DMS79 treated with DMSO at 0.1 percent for 48 hours (cell line): ENCODE results near the gene DCHS2.
A peak's percentile ranks its signal among the peaks of the same experiment; 100 is the strongest.

ENCODE experiments used
- DNase-seq: peaks from one replicate; lab custom pipeline; 2025; lab: John Stamatoyannopoulos, UW

The DCHS2 gene

DNA sequence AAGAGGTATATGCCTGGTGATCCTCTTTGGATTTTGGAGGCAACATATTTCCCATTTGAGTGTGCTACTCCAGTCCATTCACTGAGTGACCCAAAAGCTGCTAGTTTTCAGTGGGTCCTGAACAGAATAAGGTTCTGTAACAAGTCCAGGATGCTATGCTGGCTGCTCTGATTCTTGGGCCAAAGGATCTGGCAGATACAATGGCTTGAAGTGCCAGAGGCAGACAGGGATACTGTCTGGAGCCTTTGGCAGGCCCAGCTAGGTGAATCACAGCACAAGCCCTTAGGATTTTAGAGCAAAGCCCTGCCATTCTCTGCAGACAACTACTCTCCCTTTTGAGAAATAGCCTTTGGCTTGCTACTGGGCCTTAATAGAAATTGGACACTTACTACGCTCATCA, 40.6 kb downstream of the DCHS2 start:
- no peak for DNase-seq

DNA sequence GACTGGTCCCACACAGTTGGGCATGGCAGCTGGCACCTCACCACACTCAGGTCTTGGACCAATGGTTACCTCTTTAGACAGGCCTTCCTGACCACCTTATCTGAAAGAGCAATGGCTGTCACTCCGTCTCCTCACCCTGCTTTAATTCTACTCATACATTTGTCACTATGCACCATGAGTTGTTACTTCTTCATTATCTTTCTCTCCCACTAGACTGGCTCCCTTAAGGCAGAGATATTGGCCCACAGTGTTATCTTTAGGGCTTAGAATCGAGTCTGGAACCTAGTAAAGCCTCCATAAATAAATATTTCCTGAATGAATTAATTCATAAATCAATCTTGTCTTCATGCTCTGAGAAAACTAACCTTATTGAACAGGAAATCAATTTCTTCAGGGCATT, 46.6 kb downstream of the DCHS2 start:
- DNase-seq = no peak

DNA sequence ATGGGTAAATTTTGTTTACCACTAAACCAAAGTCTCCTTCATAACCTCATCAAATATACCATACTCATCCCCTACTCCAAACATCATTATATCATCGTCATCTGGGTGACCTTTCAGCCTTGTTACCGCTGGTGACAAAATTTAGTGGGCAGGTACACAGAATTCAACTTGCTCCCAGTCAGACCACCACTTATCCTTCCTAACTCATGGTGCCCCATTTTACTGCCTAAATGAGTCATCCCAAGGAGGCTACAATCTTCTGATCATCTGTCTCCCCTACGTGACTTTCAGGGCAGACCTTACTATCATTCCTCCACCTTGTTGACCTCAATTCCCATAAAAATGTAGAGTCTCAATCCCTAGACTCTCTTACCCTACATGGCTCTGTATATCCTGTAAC, 49.6 kb downstream of the DCHS2 start:
- DNase-seq = no peak

DNA sequence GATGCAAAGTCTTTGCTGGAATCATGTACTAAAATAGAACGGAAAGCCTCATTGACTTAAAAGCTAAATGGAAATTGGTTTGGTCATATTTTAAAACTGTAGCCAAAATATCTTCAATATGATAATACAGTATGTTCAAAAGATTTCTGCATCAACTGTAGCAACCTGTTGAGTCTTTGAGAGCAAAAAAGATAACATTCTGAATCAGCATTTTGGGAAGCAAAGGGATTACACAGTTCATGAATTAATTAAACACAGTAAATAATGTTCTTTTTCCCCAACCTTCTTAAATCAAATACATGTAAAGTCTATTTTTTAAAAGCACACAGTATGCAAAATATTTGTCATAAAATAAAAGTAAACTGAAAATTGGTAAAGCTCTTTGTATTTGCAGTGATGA, 50.5 kb downstream of the DCHS2 start:
- no peak for DNase-seq

DNA sequence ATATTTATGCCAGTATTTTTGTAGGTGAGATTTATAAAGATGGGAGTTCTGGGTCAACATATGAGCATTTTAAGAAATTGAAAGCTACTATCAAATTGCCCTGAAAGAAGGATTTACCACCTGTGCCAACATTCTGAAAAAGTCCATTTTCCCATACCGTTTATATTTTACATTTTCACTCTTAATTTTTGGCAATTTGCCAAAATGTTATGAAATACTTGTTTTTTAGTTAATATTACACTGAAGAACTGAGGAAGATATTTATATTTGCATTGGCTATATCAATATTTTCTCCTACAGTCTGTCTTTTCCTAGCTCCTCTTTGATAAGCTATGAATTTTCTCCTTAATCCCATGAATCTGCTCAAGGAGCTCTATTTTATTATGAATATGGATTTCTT, 52.4 kb downstream of the DCHS2 start:
- DNase-seq = no peak

DNA sequence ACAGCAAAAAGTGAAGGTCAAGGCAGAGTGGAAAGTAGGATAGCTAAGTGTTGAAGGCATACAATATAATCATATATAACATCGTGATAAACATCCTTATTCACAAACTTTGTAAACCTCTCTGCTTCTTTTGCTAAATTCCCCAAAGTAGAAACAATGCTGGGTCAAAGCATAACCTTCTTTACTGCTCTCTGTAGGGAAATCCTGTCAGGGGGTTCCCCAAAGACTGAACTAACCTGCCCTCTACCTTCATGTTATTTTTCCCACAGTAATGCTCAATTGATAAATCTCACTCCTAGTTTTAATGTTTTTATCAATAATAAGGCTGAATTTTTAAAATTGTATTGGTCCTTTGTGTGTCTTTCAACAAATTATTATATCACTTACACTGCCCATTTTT, 55.7 kb downstream of the DCHS2 start:
- DNase-seq = no peak

DNA sequence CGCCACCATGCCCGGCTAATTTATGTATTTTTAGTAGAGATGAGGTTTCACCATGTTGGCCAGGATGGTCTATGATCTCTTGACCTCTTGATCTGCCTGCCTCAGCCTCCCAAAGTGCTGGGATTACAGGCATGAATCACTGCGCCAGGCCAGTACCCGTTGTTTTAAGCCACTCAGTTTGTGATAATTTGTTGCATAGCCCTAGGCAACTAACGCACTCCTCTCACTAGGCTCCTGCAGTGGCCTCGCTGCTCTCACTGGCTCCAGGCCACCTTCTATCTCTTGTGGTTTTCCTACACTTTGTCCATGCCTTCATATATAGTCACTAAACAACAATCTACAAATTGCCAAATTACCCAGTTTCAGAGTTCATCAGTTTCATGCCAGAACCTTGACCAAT, 58.1 kb downstream of the DCHS2 start:
- DNase-seq = no peak

DNA sequence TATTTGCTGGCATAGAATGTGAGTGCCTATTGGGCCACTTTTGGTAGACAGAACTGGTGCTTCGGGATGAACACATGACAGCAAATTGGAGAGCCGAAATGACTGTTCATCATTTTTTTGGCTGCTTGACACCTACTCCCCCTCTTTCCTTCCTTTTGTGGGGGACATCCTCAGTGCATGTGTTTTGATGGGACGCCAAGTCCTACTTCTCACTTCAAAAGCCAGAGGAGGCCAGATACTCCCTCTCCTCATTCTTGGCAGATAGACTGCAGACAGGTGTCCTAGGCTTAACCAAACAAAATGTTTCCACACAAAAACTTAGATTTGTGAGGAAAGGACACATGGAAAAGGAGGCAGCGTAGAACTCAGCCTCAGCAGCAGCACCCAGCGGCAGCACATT, 62.4 kb downstream of the DCHS2 start:
- DNase-seq = no peak

DNA sequence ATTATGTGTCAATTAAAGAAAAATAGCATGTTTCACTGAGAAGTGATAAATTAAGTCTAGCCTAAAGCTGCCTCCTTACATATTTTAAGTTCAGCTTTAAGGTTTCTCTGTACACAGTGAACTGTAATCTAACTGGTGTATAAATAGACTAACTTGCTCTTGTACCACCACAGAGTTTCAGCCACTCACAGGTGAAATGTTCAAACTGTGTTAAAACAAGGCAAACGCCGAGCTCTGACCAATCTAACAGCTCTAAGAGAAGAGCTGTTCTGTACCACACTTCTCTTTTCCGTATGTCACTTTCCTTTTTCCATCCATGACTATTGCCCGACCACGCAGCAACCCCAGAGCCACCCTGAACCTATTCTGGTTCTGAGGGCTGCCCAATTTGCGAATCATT, 64.5 kb downstream of the DCHS2 start:
- no peak for DNase-seq

DNA sequence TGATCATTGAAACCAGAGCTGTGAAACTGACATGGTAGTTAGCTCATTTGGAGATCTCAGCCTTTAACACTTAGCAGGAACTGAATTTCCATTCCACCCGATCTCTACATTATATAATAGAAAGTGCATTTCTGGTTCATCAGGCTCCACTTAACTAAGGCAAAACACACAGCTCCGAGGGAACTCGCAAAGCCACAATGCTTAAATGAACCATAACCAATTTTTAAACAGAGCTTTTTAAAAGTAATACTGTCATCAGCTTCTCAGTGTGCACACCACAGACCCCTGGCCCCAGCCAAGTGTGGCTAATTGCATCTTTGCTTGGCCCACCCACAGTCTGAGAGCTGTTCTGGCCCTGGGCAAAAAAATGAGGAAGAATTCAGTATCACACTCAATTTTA, 66.1 kb downstream of the DCHS2 start:
- DNase-seq = peak; percentile 22

DNA sequence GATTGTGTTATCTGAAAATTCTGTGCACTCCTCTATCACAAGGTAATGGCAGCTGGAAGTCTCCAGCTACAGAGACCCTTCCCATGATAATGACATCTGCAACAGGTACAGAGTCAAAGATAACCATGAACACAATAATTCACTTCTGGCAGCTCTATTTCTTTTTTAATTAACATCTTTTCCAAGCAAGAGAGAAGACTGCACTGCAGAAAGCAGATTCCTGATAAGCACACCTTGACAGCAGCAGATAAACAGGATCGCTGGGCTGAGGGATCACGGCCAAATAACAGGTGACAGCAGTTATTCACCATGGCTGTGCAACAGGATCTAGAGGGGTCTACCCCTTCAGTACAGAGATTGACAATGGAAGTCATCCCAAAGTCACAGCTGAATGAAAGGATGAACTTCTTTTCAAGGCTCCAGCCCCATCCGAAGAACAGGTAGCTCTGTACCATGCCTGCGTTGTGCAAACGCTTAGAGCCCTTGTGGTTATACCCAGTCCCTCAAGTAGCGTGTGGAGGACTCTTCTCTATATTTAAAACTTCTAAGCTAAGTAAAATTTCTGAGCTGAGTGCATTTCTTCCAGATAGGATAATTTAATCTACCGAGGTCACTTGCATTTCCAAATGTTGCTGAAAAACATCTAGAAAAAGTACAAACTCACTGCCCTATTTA, 66.7 kb downstream of the DCHS2 start:
- DNase-seq = no peak

DNA sequence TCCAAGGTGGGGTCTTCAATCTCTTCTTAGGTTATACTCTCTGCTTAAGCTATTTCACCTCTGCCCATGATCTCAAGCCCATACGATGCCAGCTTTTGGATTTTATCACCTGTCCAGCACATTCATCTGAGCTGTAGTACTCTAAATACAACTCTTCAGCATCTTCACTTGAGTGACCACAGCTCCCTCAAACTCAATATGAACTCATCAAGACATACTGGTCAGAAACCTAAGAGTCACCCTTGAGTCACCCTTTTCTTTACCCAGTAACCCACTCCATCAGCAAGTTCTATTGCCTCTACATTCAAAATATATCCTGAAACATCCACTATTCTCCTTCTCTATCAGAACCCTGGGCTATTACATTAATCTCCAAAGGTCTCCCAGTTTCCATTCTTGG, 69.4 kb downstream of the DCHS2 start:
- no peak for DNase-seq

DNA sequence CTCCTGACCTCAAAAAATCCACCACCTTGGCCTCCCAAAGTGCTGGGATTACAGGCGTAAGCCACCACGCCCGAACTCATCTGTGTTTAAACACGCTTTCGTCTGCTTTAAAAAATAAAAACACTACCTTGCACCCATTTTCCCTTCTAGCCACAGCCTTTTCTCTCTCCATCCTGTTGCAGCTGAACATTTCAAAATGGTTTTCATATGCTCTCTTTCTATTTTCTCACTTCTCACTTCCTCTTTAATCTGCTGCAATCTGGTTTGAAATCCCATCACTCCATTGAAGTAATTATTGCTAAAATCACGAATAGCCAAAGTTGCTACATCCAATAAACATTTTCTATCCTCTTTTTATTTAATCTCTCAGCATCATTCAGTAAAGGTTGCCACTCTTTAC, 70.0 kb downstream of the DCHS2 start:
- no peak for DNase-seq

DNA sequence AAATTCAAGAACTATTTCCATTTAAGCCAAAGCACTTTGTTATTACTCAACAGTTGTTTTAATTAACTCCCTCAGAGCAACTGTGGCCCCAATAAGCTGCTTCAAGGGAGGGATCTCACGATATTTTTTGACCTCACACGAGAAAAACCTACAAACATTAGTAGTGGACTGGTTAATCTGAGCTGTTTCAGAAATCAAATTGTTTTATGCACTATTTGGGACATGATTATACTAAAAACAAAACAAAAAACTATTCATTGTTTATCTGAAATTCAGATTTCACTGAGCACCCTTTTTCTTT, 74.3 kb downstream of the DCHS2 start:
- DNase-seq = no peak

DNA sequence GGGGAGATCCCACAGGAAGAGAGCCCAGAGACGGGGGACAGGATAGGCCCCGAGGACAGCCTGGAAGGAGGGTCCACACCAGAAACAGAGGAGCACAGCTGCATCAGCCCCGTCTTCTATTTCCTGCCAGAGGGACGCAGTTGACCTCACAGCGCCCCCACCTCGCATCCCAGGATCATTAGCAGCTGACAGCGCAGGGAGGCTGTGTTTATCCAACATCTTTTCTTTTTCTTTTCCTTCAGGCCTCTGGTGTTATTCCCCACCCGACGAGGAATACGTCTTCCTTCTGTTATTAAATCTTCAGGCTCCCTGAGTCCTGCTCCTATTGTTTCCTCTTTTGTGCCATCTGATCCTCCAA, 75.4 kb downstream of the DCHS2 start:
- no peak for DNase-seq

DNA sequence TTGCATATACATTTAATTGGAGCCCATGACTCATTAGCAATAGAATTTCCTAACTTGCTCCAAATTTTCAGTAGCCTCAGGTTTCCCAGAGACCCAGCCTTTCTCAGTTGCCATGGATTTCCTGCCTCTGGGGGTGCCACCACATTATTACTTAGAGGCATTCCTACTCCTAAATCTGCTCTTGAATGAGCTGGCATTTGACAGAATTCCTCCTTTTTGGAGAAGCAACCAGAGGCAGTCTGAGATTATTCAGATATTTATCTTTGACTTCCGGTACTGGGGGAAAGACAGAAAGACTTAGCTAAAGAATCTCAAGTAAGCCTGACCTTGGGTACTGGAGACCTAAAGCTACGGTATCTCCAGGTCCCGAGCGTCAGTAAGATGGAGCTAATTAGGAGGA, 76.3 kb downstream of the DCHS2 start:
- no peak for DNase-seq

DNA sequence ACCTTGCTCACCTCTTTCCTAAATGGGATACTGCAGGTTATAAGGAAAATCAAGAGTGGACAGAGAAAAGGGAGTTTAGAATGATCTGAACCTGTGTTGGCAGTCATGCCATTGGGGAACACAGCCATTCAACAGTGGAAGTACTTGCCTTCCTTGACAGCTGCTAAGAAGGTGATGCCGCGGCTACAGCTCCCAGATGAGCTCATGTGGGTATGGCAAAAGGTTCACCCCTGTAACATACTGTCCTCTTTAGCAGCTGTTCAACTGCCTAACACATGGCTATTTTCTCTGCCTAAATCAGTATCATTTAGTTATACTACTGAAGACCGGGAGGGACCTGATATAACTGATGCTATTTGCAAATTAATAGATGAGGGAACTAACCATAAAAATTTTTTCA, 76.8 kb downstream of the DCHS2 start:
- DNase-seq = no peak

DNA sequence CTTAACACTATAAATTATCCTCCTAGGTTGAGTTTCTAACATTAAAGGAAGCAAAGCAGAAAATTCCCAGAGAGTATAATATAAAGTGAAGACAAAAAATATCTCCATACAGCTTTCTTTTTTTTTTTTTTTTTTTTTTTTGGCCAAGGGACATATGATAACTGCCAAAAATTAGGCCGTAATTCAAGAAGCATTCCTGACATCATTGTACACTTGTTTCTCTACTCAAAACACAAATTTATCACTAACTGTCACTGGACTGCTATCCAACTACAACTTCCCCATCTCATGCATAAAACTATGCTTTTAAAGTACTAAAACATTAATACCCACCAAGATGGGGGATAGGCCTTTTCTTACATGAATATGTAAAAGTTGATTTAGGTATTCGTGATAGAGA, 77.2 kb downstream of the DCHS2 start:
- no peak for DNase-seq

DNA sequence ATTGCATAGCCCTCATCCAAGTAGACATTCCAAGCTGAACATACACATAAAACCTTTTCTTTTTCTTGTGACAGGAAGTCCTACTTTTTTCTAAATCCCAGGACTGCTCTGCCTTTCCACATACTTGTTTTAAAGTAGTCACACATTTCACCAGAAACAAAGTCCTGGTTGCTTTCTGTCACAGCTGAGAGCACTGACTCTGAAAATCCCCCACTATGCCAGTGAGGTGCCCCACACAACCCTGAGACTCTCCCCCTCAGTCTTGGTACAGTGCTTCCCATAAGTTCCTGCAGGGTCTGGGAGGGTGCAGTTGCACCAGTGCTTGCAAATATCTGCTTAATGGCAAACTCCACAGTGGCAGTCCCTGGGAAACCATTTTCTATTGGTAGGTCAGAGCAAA, 84.2 kb downstream of the DCHS2 start:
- no peak for DNase-seq

DNA sequence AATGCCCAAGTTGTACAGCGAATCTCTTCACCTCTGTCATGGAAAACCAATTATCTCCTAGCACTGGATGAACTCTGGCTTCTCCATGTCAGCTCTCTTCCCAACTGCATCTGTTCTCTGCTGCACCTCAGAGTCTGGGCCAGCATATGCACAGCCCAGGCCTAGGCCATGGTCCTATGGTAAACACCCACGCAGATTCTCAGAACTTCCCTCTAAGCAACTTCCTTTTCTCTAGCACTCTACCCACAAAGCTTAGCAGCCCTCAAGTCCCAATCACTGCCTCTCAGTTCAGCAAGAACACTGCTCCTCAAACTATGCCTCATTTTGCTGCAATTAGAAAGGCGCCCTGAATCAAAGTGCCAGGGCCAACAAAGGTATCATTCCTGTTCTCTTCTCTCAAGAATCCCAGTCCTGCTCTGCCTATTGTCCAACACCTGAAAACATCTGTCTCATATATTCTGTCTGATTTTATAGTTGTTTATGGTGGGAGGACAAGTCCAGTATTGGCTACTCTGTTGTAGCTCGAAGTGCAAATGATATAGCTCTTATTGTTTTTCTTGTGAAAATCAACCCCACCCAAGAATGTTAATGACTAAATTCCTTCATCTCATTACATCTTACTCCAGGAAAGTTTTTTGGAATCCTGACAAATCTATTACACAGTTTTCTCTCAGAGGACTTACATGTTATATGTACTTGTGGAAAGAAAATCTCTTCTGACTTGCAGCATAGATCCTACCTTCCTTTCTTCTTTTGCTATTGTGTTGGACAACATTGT, 85.4 kb downstream of the DCHS2 start:
- DNase-seq = no peak

DNA sequence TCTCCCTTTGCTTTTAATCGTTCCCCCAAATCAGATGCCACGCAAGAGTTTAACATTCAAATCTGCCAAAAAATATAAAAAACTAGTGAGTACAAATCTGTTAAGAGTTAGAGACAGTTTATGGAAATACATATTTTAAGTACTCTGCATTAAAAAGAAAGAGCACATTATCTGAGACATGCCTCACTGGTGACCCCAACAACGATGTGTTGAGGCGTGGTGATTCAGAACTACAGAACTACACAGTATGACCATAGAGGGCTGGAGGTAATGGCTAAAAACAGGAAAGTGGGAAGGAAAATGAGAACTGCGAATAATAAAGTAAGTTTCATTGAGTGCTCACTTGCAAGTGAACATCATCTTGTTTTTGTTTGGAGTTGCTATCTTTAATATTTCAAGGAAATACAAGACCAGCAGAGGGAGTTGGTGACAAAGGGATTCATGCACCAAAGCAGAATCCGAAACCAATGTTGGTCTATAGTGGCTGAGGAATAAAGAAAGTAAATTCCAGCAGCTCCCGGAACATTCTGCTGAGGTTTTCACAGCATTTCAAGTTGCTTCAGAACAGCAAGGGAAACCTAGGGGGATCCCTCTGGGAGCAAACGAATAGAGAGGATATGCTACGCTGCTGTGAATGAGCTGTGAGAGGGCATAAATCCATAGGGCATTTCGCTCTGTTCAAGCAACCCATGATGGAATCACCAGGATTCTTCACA, 92.2 kb downstream of the DCHS2 start:
- no peak for DNase-seq

DNA sequence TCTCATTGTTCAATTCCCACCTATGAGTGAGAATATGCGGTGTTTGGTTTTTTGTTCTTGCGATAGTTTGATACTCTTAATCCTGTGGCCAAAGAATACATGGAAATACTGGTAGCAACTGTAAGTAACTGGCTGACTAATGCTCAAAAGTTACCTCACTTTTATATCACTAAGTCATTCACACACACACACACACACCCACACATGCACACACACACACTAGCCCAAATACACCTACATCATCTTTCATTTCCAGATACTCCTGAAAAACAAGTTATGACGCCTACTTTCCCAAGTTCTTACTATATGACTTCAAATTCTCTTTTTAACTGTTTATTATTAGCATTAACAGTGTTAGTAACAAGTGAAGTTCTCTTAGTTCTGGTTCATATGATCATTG, 101.3 kb downstream of the DCHS2 start:
- DNase-seq = no peak

DNA sequence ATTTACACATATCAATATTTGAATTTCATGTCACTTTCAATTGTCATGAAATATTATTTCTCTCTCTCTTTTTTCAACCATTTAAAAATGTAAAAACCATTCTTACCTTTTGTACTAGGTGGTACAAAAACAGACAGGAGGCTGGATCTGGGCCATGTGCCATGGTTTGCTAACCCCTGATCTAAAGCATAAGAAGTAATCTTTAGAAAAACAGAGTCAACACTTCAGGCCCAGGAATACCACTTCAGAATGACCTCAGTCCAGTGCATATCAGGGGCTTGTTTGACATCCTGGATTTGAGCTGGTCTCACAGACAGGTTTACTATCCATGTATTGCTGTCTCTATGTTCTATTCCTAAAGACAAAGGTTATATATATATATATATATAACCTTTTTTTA, 102.5 kb downstream of the DCHS2 start:
- DNase-seq = no peak

DNA sequence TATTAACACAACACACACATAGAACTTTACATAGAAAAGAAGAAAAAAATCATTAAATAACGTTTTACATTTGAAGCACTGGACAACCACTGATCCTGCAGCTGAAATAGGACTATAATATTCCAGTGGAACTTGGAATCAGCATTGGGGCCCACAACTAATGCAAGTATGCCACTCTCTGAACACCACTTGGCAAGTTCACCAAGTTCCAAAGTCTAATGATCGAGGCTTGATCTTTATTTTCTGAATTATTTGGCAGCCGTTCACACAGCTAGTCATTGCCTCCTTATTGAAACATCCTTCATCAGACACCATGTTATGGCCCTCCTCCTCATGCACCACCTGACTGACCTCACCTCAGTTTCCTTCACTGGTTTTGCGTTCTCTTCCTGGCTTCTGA, 107.6 kb downstream of the DCHS2 start:
- DNase-seq = no peak
